CD4-positive, alpha-beta memory T cell (primary cell): ENCODE results near the gene KIAA1549. TPM values are rescaled to one million over a fixed set of nuclear protein-coding genes. Genes with fewer than 3 reads are reported as not detected.

Experiments
- CTCF ChIA-PET: fragments of 350-600 bp; sonication (Branson Sonifier 250); formaldehyde crosslinking; loops from one replicate; lab custom pipeline; 2021; ENCODE audit warnings: inconsistent platforms; ENCODE audit not compliant: partially characterized antibody; lab: Charles Lee
- POLR2A ChIA-PET: fragments of 350-600 bp; sonication (Branson Sonifier 250); formaldehyde crosslinking; loops from one replicate; lab custom pipeline; 2021; ENCODE audit not compliant: partially characterized antibody; lab: Charles Lee
- DNase-seq, 5 donors: peaks; one replicate each; pipeline versions ENCODE4 v3.0.0 to v3.0.0-alpha.2; 2020 to 2022; ENCODE audit warnings: mixed read lengths in 1 of 5
- H3K27ac ChIP-seq: one replicate; pipeline ENCODE4 v1.7.0; 2013; ENCODE audit warnings: low read depth, low read length
- H3K27me3 ChIP-seq: 2 replicates; pipeline ENCODE4 v1.7.0; 2013; ENCODE audit warnings: mild to moderate bottlenecking, low read length, moderate library complexity; ENCODE audit not compliant: insufficient read depth
- H3K36me3 ChIP-seq: 2 replicates; pipeline ENCODE4 v1.7.0; 2013; ENCODE audit warnings: mild to moderate bottlenecking, low read length, moderate library complexity; ENCODE audit not compliant: insufficient read depth
- H3K4me1 ChIP-seq: 2 replicates; pipeline ENCODE4 v1.7.0; 2013; ENCODE audit warnings: mild to moderate bottlenecking, low read length, moderate library complexity; ENCODE audit not compliant: insufficient read depth
- H3K4me3 ChIP-seq, 2 donors: one replicate each; pipeline ENCODE4 v1.7.0; 2013; ENCODE audit warnings: low read length in 2 of 2, mild to moderate bottlenecking in 1 of 2
- H3K9me3 ChIP-seq, 2 donors: one replicate each; pipeline ENCODE4 v1.7.0; 2013; ENCODE audit warnings: low read length in 2 of 2, control low read depth in 1 of 2; ENCODE audit not compliant: control insufficient read depth in 1 of 2
- H3K27ac Mint-ChIP-seq, 7 donors: one replicate each; pipeline ENCODE4 v1.8.0; 2020 to 2021; ENCODE audit warnings: mixed read lengths in 7 of 7, mild to moderate bottlenecking in 6 of 7, inconsistent platforms in 3 of 7, moderate library complexity in 3 of 7
- H3K27me3 Mint-ChIP-seq, 2 donors: one replicate each; pipeline ENCODE4 v1.8.0; 2020 to 2021; ENCODE audit warnings: mixed read lengths in 2 of 2
- H3K36me3 Mint-ChIP-seq, 2 donors: one replicate each; pipeline ENCODE4 v1.8.0; 2020 to 2021; ENCODE audit warnings: mixed read lengths in 2 of 2, inconsistent platforms in 1 of 2, mild to moderate bottlenecking in 1 of 2
- H3K4me1 Mint-ChIP-seq, 4 donors: one replicate each; pipeline ENCODE4 v1.8.0; 2020 to 2021; ENCODE audit warnings: mixed read lengths in 4 of 4, mild to moderate bottlenecking in 1 of 4
- H3K4me3 Mint-ChIP-seq, 8 donors: one replicate each; pipeline ENCODE4 v1.8.0; 2020 to 2021; ENCODE audit warnings: mixed read lengths in 8 of 8, mild to moderate bottlenecking in 7 of 8, moderate library complexity in 6 of 8, inconsistent platforms in 3 of 8
- H3K9me3 Mint-ChIP-seq, 8 donors: one replicate each; pipeline ENCODE4 v1.8.0; 2020 to 2021; ENCODE audit warnings: mixed read lengths in 8 of 8, mild to moderate bottlenecking in 5 of 8, inconsistent platforms in 3 of 8, moderate library complexity in 1 of 8
- intact Hi-C: fragments of 100-400 bp; cut with micrococcal nuclease; formaldehyde crosslinking; loops from one replicate; pipeline ENCODE4 v1.15.1; 2023
- polyA plus RNA-seq, 2 donors: library from polyadenylated mRNA; unstranded; fragments of 300-500 nt; fragmentation: Illumina TruSeq; gene quantifications; one replicate each; pipeline ENCODE4 v1.2.3, GENCODE V29; 2021
- total RNA-seq, 2 experiments: library from RNA; stranded (reverse); gene quantifications; one replicate each; pipeline ENCODE4 v1.2.3, GENCODE V29; 2021

The KIAA1549 gene
- total and polyA plus RNA-seq, 4 experiments from 2014 or later, result 0.02 to 0.11 (median 0.06) TPM; not detected in 1

- Mint-ChIP-seq H3K27me3 (peaks cover 5 to 7% of the 10 kb centered on the region in 2 donors), H3K27ac (no peak overlapping the region), H3K36me3 (peaks cover 0 to 2% of the 10 kb centered on the region in 2 donors), H3K4me1 (peaks cover 26 to 53% (median 35%) of the 10 kb centered on the region in 4 donors), H3K4me3 (no peak overlapping the region), H3K9me3 (peaks cover 0 to 2% (median 0%) of the 10 kb centered on the region in 8 donors)
- H3K27ac ChIP-seq, result no peak overlapping the region
- CTCF ChIA-PET, result interaction anchor here (2.1 kb wide), 1 partner anchor 14 kb away, joined by 17 read pairs; no protein-coding TSS in a partner anchor
- H3K27me3 ChIP-seq, result no peaks in the 10 kb centered on the region
- no peaks in the 10 kb centered on the region for H3K9me3 ChIP-seq
- POLR2A ChIA-PET, result no interaction called here
- intact Hi-C loops, result no loop called here
- H3K4me3 ChIP-seq, result no peak overlapping the region
- H3K36me3 ChIP-seq, result no peaks in the 10 kb centered on the region
- DNase-seq, result no peak
- peaks cover 40% of the 10 kb centered on the region for H3K4me1 ChIP-seq
These were observed 81.0 kb downstream of the KIAA1549 start for GRCh38 chr7:138900035-138900828.

- H3K9me3 Mint-ChIP-seq, result peaks cover 0 to 2% (median 0%) of the 10 kb centered on the region in 8 donors
- DNase-seq, result no peak
- intact Hi-C loops, result no loop called here
- peaks cover 22 to 42% (median 30%) of the 10 kb centered on the region in 4 donors for H3K4me1 Mint-ChIP-seq
- no peak overlapping the region for H3K4me3 Mint-ChIP-seq
- peak overlapping the region in 1 of 7 donors; percentile 57 for H3K27ac Mint-ChIP-seq
- POLR2A ChIA-PET, result interaction anchor here (0.9 to 2.0 kb wide), 2 partner anchors 74 to 176 kb away, joined by 3 to 5 read pairs; no protein-coding TSS in a partner anchor
- Histone ChIP-seq H3K9me3 (no peaks in the 10 kb centered on the region), H3K36me3 (no peaks in the 10 kb centered on the region), H3K4me3 (no peak overlapping the region), H3K27me3 (no peaks in the 10 kb centered on the region), H3K27ac (no peak overlapping the region), H3K4me1 (peaks cover 32% of the 10 kb centered on the region)
- peaks cover 0 to 2% of the 10 kb centered on the region in 2 donors for H3K36me3 Mint-ChIP-seq
- CTCF ChIA-PET, result interaction anchor here (2.1 kb wide), 1 partner anchor 12 kb away, joined by 17 read pairs; no protein-coding TSS in a partner anchor
- H3K27me3 Mint-ChIP-seq, result peaks cover 5 to 7% of the 10 kb centered on the region in 2 donors
These were observed 82.4 kb downstream of the KIAA1549 start for GRCh38 chr7:138898802-138899201.

- H3K9me3 ChIP-seq, result no peaks in the 10 kb centered on the region
- peaks cover 27% of the 10 kb centered on the region for H3K4me1 ChIP-seq
- H3K9me3 Mint-ChIP-seq, result no peaks in the 10 kb centered on the region
- H3K27me3 Mint-ChIP-seq, result peaks cover 4 to 5% of the 10 kb centered on the region in 2 donors
- no peaks in the 10 kb centered on the region for H3K36me3 Mint-ChIP-seq
- H3K27ac ChIP-seq, result no peak overlapping the region
- ChIA-PET POLR2A (interaction anchor here (0.6 to 2.0 kb wide), 3 partner anchors 177 to 461 kb away, joined by 3 to 5 read pairs (median 4); no protein-coding TSS in a partner anchor), CTCF (interaction anchor here (2.1 to 4.3 kb wide), 2 partner anchors 12 kb away, joined by 17 to 43 read pairs; no protein-coding TSS in a partner anchor)
- peak overlapping the region in 2 of 7 donors; percentile 25 to 57 for H3K27ac Mint-ChIP-seq
- H3K4me3 ChIP-seq, result no peak overlapping the region
- intact Hi-C loops, result no loop called here
- no peaks in the 10 kb centered on the region for H3K36me3 ChIP-seq
- H3K4me1 Mint-ChIP-seq, result peaks cover 17 to 36% (median 24%) of the 10 kb centered on the region in 4 donors
- peak in 3 of 5 donors; percentile 9 to 64 (median 25) for DNase-seq
- H3K4me3 Mint-ChIP-seq, result peak overlapping the region in 4 of 8 donors; percentile 46 to 69 (median 58)
- H3K27me3 ChIP-seq, result no peaks in the 10 kb centered on the region
These were observed 82.9 kb downstream of the KIAA1549 start for GRCh38 chr7:138898255-138898654.

- ChIA-PET CTCF (interaction anchor here (1.9 to 4.3 kb wide), 2 partner anchors 10 to 232 kb away, joined by 6 to 43 read pairs; no protein-coding TSS in a partner anchor), POLR2A (interaction anchor here (1.1 kb wide), 2 partner anchors 9 to 238 kb away, joined by 3 to 4 read pairs; a partner anchor contains a TSS)
- intact Hi-C loops, result no loop called here
- H3K27ac ChIP-seq, result no peak overlapping the region
- Mint-ChIP-seq H3K9me3 (no peaks in the 10 kb centered on the region), H3K4me3 (no peak overlapping the region), H3K27me3 (peaks cover 4 to 5% of the 10 kb centered on the region in 2 donors), H3K4me1 (peaks cover 5 to 21% (median 11%) of the 10 kb centered on the region in 4 donors), H3K36me3 (no peaks in the 10 kb centered on the region), H3K27ac (no peak overlapping the region)
- H3K27me3 ChIP-seq, result no peaks in the 10 kb centered on the region
- no peaks in the 10 kb centered on the region for H3K9me3 ChIP-seq
- H3K4me1 ChIP-seq, result peaks cover 9% of the 10 kb centered on the region
- H3K4me3 ChIP-seq, result no peak overlapping the region
- no peaks in the 10 kb centered on the region for H3K36me3 ChIP-seq
- no peak for DNase-seq
These were observed 85.5 kb downstream of the KIAA1549 start for GRCh38 chr7:138895679-138896078.

GRCh38 chr7:138893258-138893657 lies 87.9 kb downstream of the KIAA1549 start:
- Mint-ChIP-seq H3K4me3 (no peak overlapping the region), H3K4me1 (peaks cover 1 to 5% (median 3%) of the 10 kb centered on the region in 4 donors), H3K36me3 (no peaks in the 10 kb centered on the region), H3K27ac (no peak overlapping the region), H3K27me3 (peaks cover 4 to 5% of the 10 kb centered on the region in 2 donors), H3K9me3 (no peaks in the 10 kb centered on the region)
- Histone ChIP-seq H3K9me3 (no peaks in the 10 kb centered on the region), H3K36me3 (no peaks in the 10 kb centered on the region), H3K4me3 (no peak overlapping the region), H3K4me1 (peaks cover 1% of the 10 kb centered on the region), H3K27me3 (no peaks in the 10 kb centered on the region), H3K27ac (no peak overlapping the region)
- ChIA-PET CTCF (no interaction called here), POLR2A (no interaction called here)
- intact Hi-C loops, result no loop called here
- DNase-seq, result no peak

- Histone ChIP-seq H3K4me3 (no peak overlapping the region), H3K27me3 (no peaks in the 10 kb centered on the region), H3K9me3 (no peaks in the 10 kb centered on the region), H3K36me3 (no peaks in the 10 kb centered on the region), H3K4me1 (no peaks in the 10 kb centered on the region), H3K27ac (no peak overlapping the region)
- peaks cover 4 to 5% of the 10 kb centered on the region in 2 donors for H3K27me3 Mint-ChIP-seq
- intact Hi-C loops, result no loop called here
- POLR2A ChIA-PET, result interaction anchor here (0.6 kb wide), 1 partner anchor 288 kb away, joined by 3 read pairs; no protein-coding TSS in a partner anchor
- H3K27ac Mint-ChIP-seq, result no peak overlapping the region
- peaks cover 0 to 3% (median under 1%) of the 10 kb centered on the region in 4 donors for H3K4me1 Mint-ChIP-seq
- CTCF ChIA-PET, result no interaction called here
- H3K36me3 Mint-ChIP-seq, result no peaks in the 10 kb centered on the region
- no peak for DNase-seq
- no peak overlapping the region for H3K4me3 Mint-ChIP-seq
- no peaks in the 10 kb centered on the region for H3K9me3 Mint-ChIP-seq
These were observed 88.4 kb downstream of the KIAA1549 start for GRCh38 chr7:138892812-138893211.
